GM19468 (cell line): Measurements from ENCODE around the gene SUN3.
"Not testable (repeated sequence)": the region's sequence is repeated elsewhere in the genome, so short reads cannot be mapped to it uniquely, and the experiment has no call there.

Experiments
- ATAC-seq: cut with Tn5 transposase; IDR thresholded peaks from one replicate; pipeline ENCODE4 v1.9.1; 2021; ENCODE audit warnings: mild to moderate bottlenecking, moderate library complexity, moderate number of reproducible peaks; ENCODE audit not compliant: unreplicated experiment; ENCODE audit errors: extremely low read depth

The SUN3 gene

GRCh38 chr7:47947355-47947749, 81.6 kb downstream of the SUN3 start:
- ATAC-seq = no peak

DNA sequence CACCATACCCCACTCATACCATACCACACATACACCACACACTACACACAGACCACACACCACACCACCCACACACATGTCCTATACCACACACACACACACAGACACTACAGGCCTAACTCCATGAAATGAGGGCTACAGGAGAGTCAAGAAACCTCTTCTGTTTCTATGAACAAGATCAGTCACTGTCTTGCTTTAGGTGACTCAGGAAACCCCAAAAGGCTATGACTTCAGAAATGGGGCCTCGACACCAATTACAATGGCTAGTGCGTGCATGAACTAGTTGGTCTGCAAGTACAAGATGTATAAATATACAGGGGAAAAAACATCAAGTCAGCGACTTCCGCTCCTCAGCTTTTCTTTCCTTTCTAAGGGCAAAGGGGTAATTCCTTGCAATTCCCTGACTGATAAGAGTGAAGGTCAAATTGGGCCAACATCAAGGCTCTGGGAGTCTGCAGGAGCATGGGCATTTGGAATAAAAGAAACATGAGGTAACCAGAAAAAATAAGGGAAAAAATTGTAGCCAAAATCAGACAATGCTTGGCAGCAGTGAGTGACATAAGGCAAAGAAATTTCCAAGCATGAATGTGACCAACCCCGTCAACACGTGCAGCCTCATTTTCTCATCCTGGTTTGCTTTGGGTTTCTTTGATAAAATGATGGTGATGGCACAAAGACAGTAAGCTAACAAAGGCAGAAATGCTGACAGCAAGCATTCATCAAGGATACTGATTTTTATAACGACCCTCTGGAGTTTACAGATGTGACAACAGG, 82.1 kb downstream of the SUN3 start:
- ATAC-seq = no peak

DNA sequence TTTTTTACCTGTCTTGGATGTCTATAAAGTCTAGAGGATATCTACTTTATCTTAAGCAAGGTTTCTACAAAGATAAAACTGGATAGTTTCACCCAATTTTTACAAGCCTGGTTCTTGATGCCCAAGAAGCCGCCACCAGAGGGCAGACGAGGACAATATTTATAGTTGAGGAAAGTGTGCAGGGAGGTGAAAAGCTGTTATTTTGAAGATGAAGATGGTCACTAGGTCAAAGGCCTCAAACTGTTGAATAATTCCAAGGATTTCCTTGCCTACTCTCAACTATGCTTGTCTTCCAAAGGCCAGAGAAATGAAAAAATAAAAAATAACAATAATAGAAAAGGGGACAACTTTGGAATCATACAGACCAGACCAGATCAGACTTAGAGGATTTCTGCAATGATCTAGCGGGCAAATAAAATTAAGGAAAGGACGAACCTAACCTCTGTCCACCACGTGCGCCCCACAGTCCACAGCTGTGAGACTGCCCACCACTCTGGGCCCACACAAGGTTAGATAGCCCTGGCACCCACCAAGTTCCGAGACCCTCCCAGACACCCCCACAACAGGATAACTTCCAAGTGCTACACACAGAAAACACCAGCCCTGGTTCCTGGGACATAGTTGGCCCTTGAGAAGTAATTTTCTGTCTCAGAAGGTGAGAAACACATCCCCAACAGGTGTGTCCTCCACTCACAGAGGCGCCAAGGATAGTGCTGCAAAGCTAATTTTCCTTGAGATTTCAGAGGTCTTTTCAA, 83.5 kb downstream of the SUN3 start:
- no peak for ATAC-seq

GRCh38 chr7:47944536-47945260, 84.2 kb downstream of the SUN3 start:
- no peak for ATAC-seq

- ATAC-seq = no peak
These were observed 85.0 kb downstream of the SUN3 start for GRCh38 chr7:47943676-47944474.

DNA sequence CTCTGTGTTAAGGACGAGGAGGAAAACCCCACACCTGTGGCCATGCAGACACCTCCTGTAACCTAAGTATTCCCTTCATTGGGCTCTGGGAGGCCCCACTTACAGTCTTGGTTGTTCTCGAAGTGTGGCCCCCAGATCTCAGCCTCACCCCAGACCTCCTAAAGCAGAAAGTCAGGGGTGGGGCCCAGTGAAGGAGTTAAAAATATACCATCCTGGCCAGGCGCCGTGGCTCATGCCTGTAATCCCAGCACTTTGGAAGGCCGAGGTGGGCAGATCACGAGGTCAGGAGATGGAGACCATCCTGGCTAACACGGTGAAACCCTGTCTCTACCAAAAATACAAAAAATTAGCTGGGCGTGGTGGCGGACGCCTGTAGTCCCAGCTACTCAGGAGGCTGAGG, 86.3 kb downstream of the SUN3 start:
- ATAC-seq = not testable (repeated sequence)

DNA sequence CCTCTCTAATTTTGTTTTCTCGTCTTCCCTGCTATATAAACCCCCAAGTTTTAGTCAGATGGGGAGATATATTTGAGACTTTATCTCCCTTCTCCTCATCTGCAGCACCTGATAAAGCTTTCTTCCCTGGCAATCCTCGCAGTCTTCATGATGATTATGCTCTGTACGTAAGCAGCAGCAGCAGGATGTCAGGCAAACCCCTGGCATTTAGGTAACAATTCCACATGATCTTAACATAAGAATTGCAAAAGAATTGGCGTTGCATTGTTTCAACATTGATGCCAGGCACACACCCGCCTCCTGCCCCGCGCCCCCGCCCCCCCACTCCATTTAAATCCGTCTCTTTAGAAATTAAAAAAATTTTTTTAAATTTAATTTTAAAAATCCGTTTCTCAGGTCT, 86.8 kb downstream of the SUN3 start:
- no peak for ATAC-seq

GRCh38 chr7:47941136-47941844, 87.6 kb downstream of the SUN3 start:
- no peak for ATAC-seq

DNA sequence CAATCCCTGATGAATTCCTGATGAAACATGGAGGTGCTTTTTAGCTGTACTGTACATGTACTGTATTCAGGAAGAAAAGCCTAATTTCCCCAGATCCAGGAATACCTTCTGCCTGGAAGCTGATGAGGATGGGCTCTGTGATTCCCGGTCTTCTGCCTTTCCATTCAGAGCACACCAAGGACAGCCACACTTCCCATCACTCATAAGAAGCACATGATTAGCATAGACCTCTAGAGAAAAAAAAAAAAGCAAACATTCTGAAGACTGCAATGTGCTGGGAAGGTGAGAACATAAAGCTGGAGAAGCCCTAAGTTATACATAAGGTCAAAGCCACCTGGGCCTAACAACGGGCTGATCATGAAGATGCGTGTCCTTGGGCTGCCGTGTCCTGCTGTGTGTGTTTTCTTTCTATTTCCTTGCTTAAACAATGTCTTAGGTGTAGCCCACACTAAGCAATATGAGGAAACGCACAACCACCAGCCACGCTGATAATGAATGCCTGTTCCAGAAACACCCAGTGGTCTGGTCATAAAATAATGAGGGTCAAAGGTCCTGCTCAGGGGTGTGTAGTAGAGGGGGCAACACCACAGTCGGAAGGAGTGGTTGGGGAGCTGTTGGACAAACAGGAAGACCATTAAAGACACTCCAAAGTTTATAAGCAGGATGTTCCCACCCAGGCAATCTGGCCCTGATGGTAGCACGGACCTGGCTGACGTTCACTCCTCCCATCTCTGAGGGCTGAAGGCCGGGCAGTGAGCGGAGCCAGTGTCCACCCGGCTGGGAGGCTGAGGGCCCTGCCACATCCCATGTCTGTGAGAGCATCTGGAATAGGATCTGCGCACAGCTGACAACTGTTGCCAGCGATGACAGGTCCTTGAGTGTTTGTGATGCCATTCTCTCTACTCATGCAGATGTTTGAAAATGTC, 88.6 kb downstream of the SUN3 start:
- ATAC-seq = no peak

DNA sequence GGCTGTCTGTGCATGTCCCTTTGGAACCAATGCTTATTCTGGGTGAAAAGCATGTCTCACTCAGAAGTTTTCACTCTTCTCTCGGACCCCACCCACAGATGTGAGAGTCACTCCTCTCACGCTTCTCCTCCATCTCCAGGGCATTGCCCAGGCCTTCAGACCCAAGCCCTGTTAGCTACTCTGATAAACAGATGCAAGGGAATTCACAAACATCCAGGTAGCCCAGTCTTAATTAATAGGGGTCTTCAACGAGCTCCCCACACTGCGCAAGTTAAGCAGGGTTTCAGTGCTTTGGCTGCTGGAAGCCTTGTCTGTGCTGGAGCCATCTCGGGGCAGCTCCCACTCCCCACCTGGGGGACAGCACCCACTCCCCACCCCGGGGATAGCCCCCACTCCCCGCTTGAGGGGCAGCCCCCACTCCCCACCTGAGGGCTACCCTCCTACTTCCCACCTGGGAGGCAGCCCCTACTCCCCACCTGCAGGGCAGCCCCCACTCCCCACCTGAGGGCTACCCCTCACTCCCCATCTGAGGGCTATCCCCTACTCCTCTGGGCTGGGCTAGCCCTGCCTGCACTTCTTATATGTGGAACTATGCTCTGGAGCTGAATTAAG, 89.4 kb downstream of the SUN3 start:
- ATAC-seq = no peak

GRCh38 chr7:47938574-47939165, 90.2 kb downstream of the SUN3 start:
- no peak for ATAC-seq

DNA sequence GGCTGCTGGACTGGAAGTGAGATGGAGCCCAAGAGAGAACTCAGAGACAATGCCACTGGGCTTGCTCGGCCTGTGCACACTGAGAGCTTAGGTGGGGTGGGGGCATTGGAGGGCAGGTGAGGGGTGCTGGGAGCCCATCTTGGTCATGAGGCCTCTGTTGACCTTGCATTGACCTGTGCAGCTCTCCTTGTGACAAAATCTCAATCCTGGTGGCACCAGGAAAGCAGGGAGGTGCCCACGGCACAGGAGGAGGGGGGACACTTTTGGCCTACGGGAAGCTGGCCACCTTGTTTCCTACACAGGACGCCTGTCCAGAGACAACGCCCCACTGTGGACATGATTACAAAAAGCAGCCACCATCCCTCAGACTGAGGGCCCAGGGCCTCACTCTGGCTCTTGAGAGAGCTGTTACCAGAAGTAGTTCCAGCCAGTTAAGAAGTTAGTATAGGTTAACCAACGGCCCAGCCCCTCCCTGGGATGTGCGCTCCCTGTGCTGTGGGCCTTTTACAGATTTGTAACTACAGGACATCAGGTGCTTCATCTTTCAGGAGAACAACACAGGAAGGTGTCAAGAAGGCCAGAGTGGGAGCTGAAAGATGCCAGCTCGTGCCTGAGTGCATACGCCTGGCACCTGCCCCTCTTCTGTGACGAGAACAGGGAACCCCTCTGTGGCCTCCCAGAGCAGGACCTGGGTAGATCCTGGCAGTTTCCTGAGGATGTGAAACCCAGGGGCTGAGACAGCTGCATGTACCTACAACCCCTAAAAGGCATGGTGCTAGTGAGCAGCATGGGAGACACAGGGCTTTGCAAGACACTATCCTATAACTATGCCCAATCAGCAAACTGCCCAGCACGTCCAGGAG, 91.0 kb downstream of the SUN3 start:
- ATAC-seq = peak; percentile 37
